ENCODE measurements around the gene UVRAG.

GRCh38 chr11:75894036-75894585 is 79.1 kb downstream of the UVRAG start:
- TF ChIP-seq CTCF (conservative IDR thresholded peaks at IDR 0.05; ENCODE audit: low read depth, low read length) (no peak), EZH2phosphoT487 (IDR thresholded peaks at IDR 0.05; ENCODE audit: borderline replicate concordance, low read length) (no peak)

Data from PC-3 (cell line).